ENCODE results near the gene TBC1D17.

Gene TBC1D17

GRCh38 chr19:49933643-49934042 lies 56.1 kb downstream of the TBC1D17 start (continued):
- no peak for TF ChIP-seq PATZ1 (CRISPR knock-in tag; IDR thresholded peaks at IDR 0.05; ENCODE audit: borderline replicate concordance)

GRCh38 chr19:49936549-49936948 lies 59.0 kb downstream of the TBC1D17 start:
- no peak for ATAC-seq
- TF ChIP-seq ZNF70 (CRISPR knock-in tag; IDR thresholded peaks at IDR 0.05) = no peak
- TF ChIP-seq GLIS3 (CRISPR knock-in tag; IDR thresholded peaks at IDR 0.05) = no peak

GRCh38 chr19:49937750-49938381 lies 60.4 kb downstream of the TBC1D17 start:
- TF ChIP-seq CSDC2 (CRISPR knock-in tag; IDR thresholded peaks at IDR 0.05) (no peak), ZNF8 (CRISPR knock-in tag; IDR thresholded peaks at IDR 0.05) (no peak), PATZ1 (CRISPR knock-in tag; IDR thresholded peaks at IDR 0.05; ENCODE audit: borderline replicate concordance) (no peak), OSR1 (CRISPR knock-in tag; IDR thresholded peaks at IDR 0.05) (no peak), TCF4 (CRISPR knock-in tag; IDR thresholded peaks at IDR 0.05; ENCODE audit: borderline replicate concordance) (no peak)
- ATAC-seq = peak; percentile 94

All from SK-N-SH treated with all-trans-retinoic acid at 6 μM for 48 hours (cell line).